Kidney tubule cell (primary cell): ENCODE measurements around the gene PEAK1.
A peak's percentile ranks its signal among the peaks of the same experiment; 100 is the strongest.

Source experiments
- DNase-seq: peaks from one replicate; pipeline ENCODE4 v3.0.0-alpha.2; 2018; ENCODE audit warnings: low spot score

The PEAK1 gene

GRCh38 chr15:77355321-77355720 lies 64.6 kb downstream of the PEAK1 start:
- no peak for DNase-seq

GRCh38 chr15:77354063-77354462 lies 65.8 kb downstream of the PEAK1 start:
- DNase-seq = peak; percentile 47

GRCh38 chr15:77352887-77353286 lies 67.0 kb downstream of the PEAK1 start:
- no peak for DNase-seq

DNA sequence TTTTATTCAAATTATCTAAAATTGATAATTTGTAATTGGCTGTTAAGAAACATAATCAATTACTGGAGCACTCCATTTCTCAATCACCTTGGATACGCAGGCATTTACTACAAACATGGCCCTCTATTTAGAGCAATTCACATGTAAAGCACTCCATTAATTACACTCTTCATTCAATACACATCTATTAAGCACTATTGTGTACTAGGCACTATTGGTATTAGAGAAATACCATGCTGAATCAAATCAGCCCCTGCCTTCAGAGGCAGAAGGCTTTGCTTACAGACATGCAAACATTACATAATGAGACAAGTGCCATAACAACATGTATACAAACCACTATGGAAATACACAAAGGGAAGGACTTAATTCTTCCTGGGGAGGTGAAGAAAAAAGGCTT lies 69.1 kb downstream of the PEAK1 start:
- DNase-seq = no peak

DNA sequence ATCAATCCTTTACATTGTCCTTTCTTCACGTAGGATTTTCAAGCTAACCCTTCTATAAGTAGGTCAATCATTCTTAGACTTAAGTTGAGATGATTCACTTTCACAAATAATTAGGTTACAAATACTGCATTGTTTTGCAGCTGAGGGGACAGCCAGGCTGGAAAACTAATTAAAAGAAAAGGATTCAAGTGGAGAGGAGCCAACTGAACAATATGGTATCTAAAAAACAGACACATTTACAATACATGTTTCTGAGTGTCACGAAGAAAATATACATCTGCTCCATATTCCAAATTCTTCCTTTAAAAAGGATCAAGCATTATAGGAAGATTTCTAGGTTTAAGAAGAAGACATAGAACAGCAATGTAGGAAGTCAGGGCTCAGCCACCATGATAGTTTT lies 70.2 kb downstream of the PEAK1 start:
- DNase-seq = no peak

GRCh38 chr15:77348511-77348910 lies 71.4 kb downstream of the PEAK1 start:
- no peak for DNase-seq

DNA sequence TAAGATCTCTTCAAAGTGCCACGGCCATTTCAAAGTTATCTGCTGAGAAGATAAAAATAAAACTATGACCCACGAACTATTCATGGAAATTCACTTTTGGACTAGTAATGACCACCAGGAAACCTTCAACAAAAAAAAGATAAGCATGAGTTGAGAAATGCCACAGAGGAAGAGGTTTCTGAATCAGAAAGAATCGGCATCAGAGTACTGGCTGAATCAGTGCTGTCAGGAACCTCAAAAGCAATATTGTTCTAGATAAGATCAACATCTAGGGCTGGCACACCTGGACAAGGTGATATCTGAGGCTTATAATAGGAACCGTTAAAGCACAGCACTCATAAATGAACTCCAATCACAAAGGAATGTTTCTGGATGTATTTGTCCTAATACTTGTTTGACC lies 72.7 kb downstream of the PEAK1 start:
- DNase-seq = no peak

DNA sequence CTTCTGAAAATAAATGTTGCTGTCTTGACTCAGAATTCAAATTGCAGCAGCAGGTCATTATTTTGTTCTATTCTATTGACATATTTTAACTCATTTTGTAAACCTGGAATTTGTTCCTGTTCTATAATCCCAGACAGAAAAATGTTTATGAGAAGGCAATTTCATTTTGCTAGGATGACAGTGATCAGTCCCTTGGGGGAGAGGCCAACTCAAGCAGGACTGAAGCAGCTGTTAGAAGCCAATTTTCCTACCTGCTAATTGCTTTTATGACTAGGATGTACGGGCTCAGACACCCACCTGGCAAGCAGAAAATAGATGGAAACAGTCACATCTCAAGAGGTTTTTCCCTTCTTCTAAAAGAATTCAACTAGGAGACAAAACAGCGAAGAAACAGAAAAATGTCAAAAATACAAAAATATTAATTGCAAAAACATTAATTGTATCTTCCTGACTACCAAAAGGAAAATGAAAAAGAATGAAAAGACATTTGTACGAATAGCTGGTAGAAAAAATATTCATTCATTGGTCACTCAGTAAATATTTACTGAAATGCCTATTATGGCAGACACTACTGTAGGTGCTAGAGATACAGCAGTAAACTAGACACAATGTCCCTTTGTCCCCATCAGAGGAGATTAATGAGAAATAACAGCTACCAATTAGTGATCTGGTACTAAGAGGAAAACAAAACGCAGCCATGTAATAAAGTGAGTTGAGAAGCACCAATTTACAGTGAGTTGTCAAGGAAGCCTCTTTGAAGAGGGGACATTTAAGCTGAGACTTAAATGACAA lies 73.5 kb downstream of the PEAK1 start:
- DNase-seq = no peak

GRCh38 chr15:77342807-77343206 lies 77.1 kb downstream of the PEAK1 start:
- no peak for DNase-seq

DNA sequence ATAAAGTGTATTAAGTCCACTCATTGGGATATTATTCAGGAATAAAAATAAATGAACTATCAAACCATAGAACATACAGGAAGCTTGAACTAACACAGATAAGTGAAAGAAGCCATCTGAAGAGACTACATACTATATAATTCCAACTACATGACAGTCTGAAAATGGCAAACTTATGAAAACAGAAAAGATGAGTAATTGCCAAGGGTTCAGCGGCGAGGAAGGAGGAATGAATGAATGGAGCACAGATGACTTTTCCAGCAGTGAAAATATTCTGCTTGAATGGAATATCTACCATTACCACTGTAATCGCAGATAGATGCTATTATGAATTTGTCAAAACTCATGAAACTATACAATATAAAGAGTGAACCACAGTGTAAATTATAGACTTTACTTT lies 79.7 kb downstream of the PEAK1 start:
- DNase-seq = no peak

DNA sequence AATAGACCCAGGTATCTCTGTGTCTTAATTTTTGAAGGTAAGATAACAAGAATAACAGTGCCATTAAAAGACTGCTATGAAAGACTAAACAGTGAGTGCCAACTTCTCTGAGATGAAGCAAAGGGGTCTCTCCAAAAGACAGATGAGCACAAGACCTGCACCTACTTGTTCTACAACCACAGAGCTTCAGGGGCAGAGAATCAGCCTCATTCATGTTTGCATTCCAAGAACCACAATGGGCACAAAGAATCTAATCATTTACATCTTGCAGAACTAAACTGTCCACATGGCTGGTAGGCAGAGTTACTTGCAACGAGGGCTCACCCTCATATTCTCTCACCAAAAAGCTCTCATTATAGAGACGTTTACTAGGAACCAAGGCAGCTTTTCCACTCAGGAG lies 83.9 kb downstream of the PEAK1 start:
- no peak for DNase-seq

DNA sequence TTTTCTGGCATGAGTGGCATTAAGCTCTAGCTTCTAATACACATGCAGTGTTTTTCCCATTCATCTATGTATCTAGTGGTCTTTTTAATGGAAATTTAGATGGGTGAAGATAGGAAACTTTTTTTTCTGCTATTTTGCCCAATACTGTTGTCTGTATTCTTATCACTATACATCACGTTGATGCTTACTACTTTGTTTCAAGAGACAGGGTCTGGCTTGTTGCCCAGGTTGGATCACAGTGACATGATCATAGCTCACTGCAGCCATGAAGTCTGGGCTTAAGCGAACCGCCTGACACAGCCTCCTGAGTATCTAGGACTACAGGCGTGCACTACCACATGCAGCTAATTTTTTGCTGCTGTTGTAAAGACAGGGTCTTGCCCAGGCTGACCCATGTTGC lies 84.6 kb downstream of the PEAK1 start:
- no peak for DNase-seq

GRCh38 chr15:77333166-77333565 lies 86.7 kb downstream of the PEAK1 start:
- DNase-seq = no peak

GRCh38 chr15:77329202-77329601 lies 90.7 kb downstream of the PEAK1 start:
- no peak for DNase-seq

- no peak for DNase-seq
These were observed 91.9 kb downstream of the PEAK1 start for GRCh38 chr15:77327844-77328529.

DNA sequence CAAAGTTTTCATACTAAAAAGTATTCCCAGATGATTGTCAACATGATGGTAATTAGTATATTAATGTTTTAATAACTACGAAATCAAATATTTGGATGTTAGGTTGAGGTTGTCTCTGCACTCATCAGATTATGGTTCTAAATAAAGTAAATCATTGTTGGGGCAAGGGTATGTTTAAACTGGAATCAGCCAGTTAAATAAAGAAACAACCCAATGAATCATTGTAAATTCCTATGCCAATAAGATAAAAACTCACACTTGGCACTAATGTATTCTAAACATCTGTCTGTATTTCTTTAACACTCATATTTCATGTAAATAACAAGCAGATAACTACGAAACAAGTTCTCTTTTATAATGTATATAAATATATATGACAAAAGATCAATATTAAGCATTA lies 92.7 kb downstream of the PEAK1 start:
- DNase-seq = no peak

- DNase-seq = no peak
These were observed 93.5 kb downstream of the PEAK1 start for GRCh38 chr15:77326366-77326765.

DNA sequence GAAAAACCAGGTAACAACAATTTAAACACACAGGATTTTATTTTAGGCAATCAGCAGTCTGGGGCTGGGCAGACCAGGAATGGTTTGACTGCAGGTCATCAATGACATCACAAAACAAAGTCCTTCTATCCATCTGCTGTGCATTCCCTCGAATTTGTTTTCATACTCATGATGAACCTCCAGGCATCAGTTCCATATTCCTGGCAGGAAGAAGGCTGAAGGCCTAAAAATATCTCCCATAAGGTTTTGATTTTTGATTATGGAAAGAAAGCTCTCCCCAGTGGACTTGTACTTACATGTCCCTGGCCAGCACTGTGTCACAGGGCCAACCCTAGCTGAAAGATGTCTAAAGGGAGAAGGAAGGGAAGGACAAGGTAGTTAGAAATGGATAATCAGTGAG lies 107.4 kb downstream of the PEAK1 start:
- DNase-seq = no peak

DNA sequence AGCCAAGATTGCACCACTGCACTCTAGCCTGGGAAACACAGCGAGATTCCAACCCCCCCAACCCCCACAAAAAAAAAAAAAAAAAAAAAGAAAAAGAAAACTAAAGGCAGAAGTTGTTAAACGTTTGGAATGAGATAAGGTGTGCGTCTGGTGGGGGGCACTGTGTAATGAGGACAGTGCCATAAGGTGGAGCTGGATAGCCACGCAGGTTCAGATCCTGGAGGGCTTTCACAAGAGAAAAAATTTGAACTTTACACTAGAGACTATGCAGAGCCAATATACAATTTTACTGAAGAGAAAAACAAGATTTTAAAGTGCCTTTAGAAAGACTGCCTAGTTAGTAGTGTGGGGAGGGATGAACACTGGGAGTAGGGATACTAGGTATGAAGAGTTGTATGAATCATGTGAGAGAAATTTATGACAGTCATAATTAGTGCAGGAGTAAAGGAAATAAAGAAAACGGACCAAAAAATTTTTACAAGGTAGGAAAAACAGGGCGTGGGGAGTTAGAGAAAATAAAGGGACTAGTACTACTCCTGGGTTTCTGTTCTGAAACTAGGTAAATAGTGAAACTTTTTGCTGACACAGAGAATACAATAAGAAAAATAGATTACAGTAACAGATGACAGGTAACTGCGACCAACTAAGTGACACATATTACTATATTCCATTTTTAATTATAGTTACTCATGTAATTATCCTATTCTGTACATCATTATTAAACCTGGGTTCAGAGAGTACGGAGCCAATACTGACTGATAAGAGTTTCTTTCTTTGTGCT lies 108.1 kb downstream of the PEAK1 start:
- no peak for DNase-seq

GRCh38 chr15:77311020-77311419 lies 108.9 kb downstream of the PEAK1 start:
- DNase-seq = no peak

GRCh38 chr15:77309392-77309791 lies 110.5 kb downstream of the PEAK1 start:
- DNase-seq = no peak

- no peak for DNase-seq
These were observed 114.0 kb downstream of the PEAK1 start for GRCh38 chr15:77305953-77306352.

- DNase-seq = no peak
These were observed 123.0 kb downstream of the PEAK1 start for GRCh38 chr15:77296773-77297337.
